HPDE6-E6E7 (cell line): ENCODE results near the gene ACACB.
A peak's percentile ranks its signal among the peaks of the same experiment; 100 is the strongest.

Experiments used
- DNase-seq: peaks from one replicate; pipeline ENCODE4 v3.0.0; 2011; ENCODE audit warnings: missing footprints; ENCODE audit errors: extremely low spot score

The ACACB gene

GRCh38 chr12:109115758-109116610 is at the start of gene ACACB:
ACACB (plus strand) TSS chr12:109116587; CDS start chr12:109139406, 22,819 bp downstream.
- no peak for DNase-seq

DNA sequence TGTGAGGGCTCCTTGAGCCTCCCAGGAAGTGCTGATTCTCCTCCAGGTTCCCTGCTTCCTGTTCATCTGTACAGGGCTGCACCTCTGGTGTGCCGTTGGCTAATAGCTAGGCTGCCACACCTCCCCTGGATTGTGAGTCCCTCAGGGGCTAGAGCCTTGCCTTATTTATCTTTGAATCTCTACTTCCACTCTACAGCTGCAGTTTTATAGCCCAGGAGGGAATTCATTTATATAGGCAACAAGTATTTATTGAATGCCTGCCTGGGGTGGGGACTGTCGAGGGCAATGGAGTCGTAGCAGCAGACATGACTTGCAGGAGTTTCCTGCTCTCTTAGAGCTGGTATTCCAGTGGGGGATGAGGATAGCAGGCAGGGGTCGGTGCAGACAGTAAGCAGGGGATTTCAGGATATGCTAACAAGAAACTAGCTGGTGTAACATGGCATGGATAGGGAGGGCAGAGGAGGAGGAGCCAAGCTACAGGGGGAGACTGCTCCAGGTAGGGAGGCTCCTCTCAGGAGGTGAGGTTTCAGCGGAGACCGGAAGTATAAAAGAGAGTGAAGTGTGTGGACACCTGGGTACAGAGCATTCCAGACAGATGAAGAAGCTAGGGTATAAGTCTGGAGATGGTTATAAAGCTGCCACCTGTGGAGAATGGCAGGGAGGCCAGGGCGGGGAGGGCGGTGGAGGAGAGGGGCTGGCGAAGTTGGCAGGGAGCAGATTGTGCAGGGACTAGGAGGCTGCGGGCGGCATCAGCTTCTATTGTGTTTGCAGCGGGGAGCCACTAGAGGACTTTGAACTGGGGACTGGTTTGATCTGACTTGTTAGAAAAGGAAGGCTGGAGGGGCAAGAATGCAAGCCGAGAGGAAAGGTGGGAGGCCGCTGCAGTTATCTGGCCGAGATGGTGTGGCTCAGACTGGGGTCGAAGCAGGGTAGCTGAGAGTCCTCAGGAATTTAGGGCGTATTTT is 46.8 kb upstream of the ACACB start:
- no peak for DNase-seq

GRCh38 chr12:109074866-109075265 is 41.5 kb upstream of the ACACB start:
- no peak for DNase-seq

DNA sequence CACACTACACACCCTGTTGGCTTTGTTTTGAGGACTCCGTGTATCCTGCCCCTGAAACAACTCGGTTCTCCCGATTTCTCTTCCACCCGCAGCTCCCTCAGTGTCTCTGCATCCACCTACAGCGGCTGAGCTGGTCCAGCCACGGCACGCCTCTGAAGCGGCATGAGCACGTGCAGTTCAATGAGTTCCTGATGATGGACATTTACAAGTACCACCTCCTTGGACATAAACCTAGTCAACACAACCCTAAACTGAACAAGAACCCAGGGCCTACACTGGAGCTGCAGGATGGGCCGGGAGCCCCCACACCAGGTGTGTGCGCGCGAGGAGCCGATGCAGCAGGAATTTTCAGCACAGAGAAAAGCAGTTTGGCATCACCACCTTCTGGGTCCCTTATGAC is 33.6 kb upstream of the ACACB start:
- DNase-seq, result no peak

- no peak for DNase-seq
These were observed 32.0 kb upstream of the ACACB start for GRCh38 chr12:109084425-109084824.

DNA sequence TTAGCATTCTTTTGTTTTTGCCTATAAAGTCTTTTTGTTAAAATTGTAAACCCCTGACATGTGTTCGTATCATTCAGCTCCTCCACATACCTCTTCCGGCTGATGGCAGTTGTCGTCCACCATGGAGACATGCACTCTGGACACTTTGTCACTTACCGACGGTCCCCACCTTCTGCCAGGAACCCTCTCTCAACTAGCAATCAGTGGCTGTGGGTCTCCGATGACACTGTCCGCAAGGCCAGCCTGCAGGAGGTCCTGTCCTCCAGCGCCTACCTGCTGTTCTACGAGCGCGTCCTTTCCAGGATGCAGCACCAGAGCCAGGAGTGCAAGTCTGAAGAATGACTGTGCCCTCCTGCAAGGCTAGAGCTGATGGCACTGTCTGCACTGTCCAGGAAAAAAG is 30.8 kb upstream of the ACACB start:
- DNase-seq, result no peak

- no peak for DNase-seq
These were observed 29.1 kb upstream of the ACACB start for GRCh38 chr12:109087250-109087649.

GRCh38 chr12:109088818-109089217 is 27.6 kb upstream of the ACACB start:
- no peak for DNase-seq

DNA sequence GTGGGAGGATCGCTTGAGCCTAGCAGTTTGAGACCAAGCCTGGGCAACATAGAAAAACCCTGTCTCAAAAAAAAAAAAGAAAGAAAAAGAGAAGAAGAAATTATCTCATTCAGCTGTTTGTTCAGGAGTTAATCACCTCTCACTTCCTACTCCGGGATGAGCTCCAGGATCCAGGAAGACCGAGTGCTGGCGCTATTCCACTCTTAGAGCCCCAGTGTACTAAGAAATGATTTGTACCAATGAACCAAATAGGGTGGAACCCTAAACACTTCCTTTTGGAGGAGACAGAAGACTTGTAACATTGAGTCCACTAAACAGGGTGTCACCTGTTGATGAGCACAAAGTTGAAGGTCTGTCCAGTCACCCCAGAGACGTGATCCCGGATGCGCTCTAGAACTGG is 26.7 kb upstream of the ACACB start:
- DNase-seq, result no peak

- DNase-seq, result no peak
These were observed 23.8 kb upstream of the ACACB start for GRCh38 chr12:109092497-109093021.

DNA sequence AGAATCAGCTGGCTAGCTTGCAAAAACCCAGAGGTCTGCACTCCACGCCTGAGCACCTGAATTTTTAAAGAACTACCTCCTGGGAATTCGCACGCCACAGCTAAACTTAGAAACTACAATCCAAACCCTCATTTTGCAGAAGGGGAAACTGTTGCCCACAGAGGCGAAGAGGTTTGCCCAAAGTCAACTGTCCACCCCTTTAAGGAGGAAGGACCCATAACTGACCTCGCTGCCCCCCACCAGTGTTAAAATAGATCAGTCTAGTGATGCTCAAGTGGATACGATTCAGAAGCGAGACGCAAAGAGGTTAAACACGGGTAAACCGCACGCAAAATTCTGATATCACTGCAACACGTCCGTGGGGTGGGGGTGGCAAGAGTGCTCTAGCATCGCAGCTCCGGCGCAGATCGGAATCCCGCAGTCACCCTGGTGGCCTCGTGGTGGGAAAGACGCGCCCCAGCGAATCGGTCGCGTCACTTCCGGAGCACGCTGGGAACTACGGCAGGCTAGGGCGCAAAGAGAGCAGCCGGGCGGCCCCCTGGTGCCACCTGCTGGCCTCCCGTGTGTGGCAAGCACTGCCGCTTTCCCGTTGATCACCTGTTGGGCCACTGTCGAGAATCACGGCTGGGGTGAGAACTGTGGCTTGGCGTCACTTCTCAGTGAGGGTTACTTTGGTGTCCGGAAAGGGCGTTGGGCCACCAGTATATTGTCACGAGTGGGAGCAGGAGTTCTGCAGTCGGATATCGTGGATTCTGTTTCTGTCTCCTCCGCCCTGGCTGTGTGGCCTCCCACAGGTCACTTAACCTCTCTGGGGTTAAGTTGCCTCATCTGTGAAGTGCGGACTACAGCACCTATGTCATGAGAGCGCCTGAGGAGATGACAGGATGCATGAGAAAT is 23.1 kb upstream of the ACACB start, which contains the start of gene ALKBH2:
Gene ALKBH2 (minus strand): TSS at position 451 of the 897 bp plus-strand sequence. CDS start 686 bp downstream, outside the sequence.
- peak; percentile 90 for DNase-seq

DNA sequence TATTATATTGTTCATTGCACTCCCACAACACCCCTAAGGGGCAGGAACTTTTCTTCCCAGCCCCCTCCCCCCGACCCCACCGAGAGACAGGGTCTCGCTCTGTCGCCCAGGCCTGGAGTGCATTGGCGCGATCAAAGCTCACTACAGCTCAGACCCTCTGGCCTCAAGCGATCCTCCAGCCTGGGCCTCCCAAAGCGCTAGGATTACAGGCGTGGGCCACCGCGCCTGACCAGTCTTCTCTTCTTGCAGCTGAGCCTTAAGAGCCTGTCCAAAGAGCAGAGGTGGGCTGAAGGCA is 19.3 kb upstream of the ACACB start:
- DNase-seq, result no peak

DNA sequence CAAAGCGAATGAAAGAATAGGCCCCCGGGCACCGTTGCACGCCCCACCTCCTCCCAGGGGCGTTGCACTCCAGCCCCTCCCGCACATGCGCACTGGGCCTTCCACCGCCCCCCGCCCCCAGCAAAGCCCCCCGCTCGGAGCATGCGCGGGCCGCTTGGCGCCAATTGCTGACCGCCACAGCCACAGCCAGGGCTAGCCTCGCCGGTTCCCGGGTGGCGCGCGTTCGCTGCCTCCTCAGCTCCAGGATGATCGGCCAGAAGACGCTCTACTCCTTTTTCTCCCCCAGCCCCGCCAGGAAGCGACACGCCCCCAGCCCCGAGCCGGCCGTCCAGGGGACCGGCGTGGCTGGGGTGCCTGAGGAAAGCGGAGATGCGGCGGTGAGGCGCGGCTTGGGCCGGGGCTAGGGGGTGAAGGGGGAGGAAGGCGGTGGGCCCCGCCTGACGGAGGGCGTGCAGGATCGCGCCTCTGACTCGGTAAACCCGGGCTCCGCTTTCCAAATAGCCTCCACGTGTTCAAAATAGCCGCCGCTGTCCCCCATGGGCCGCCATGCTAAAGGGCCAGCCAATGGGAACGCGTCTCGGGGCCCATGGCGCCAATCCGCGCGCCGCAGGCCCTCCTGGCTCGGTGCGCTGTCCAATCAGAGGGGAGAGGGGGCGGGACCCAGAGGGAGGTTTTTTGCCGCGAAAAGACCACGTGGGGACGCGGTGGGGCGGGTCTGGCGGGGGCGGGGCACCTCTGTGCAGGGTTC is 18.8 kb upstream of the ACACB start, which contains the start of gene UNG:
Gene UNG (plus strand): TSS at position 163 of the 748 bp plus-strand sequence. CDS start 83 bp downstream, at position 246.
- DNase-seq, result peak; percentile 96

DNA sequence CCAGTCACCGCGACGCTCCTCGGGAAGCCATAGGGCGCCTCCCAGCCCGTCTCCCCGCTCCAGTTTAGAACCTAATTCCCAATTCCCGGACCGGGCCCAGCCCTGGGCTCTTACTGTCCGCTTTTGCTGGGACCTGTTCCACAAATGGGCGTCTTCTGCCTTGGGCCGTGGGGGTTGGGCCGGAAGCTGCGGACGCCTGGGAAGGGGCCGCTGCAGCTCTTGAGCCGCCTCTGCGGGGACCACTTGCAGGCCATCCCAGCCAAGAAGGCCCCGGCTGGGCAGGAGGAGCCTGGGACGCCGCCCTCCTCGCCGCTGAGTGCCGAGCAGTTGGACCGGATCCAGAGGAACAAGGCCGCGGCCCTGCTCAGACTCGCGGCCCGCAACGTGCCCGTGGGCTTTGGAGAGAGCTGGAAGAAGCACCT is 18.2 kb upstream of the ACACB start:
- DNase-seq, result no peak

- no peak for DNase-seq
These were observed 17.7 kb upstream of the ACACB start for GRCh38 chr12:109098651-109099050.

DNA sequence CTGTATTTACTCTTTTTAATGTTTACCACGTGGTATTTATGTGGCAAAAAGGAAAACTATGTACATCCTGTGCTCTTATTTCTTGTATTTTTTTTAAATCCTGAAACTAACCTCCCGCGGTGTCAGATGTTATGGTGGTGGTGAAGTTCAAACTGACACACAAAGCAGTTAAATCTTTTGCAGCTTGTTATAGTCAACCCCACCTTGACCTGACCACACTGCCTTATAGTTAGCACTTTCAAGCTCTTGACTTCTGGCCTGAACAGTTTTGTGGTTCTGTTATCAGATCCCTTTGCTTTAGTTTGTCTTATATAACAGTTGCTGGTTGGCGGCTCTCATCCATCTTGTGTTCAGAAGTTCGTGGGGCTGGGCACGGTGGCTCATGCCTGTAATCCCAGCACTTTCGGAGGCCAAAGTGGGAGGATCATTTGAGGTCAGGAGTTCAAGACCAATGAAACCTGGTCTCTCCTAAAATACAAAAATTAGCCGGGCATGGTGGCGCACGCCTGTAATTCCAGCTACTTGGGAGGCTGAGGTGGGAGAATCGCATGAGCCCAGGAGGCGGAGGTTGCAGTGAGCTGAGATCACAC is 16.9 kb upstream of the ACACB start:
- no peak for DNase-seq

GRCh38 chr12:109100741-109101140 is 15.6 kb upstream of the ACACB start:
- DNase-seq, result no peak

DNA sequence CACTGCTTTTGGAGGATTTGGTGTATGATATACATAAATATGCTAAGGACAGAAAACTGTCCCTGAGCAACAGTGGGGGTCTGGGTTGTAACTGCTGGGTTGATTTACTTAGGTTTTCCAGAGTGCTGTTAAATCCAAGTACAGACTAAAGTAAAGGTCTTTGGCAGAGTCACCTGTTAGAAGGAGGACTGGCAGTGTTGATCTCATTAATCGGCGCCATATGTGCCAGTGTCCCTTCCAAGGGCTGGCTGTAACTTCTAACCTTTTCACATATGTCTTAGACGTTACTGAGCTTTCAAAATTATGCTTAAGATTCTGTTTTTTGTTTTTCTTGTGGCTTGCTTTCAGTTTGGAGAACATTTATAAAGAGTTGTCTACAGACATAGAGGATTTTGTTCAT is 13.9 kb upstream of the ACACB start:
- DNase-seq, result no peak

DNA sequence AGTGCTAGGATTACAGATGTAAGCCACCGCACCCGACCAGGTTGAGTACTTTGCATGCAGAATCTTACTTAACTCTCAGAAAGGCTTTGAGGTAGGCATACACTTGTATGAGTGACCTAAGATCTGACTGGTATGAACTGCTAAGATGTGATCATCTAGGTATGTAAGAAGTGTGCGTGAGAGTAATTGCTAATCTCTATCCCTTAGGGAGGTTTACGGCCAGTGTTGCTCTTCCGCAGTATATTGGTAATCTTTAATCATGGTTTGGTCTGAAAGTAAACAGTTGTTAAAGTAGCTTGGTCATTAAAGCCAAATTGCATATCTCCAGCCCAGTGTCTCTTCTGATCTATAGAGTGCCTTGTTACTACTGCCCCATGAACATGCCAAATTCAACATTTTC is 11.2 kb upstream of the ACACB start:
- no peak for DNase-seq

- no peak for DNase-seq
These were observed 6.5 kb upstream of the ACACB start for GRCh38 chr12:109109746-109110350.
